GM12873 (cell line): Measurements from ENCODE around the gene EEF2K.

Experiments used
- TF ChIP-seq, protein P1 (sequence below): IDR thresholded peaks from 2 replicates; pipeline ENCODE4 v1.5.1; 2012; ENCODE audit warnings: low read depth, mild to moderate bottlenecking, moderate library complexity, low read length, control low read depth; ENCODE audit not compliant: insufficient read depth; ENCODE audit errors: missing control alignments

Gene EEF2K

DNA sequence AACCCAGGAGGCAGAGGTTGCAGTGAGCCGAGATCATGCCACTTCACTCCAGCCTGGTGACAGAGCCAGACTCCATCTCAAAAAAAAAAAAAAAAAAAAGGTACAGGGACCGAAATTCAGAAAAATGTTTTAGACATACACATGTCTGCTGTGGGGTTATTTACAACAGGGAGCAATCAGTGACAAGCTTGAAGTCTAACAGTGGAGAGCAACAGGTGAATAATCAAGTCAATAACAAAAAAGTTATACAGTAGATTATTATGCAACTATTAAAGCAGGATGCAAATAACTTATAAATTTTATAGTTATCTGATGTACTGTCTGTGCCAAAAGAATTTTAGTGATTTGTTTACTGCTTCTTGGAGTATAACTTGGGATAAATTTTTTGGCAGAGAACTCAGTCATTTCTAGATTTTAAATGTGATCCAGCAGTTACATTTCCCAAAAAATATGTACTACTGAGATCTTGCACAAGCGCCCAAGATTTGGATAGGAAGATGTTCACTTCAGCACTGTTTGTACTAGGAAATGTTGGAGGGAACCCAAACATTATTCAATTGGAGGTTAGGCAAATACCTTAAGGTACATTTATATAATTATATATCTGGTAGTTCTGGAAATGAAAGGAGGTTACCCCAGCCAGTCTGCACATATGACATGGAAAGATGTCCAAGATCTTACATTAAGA is 34.1 kb downstream of the EEF2K start:
- TF ChIP-seq, protein P1, sequence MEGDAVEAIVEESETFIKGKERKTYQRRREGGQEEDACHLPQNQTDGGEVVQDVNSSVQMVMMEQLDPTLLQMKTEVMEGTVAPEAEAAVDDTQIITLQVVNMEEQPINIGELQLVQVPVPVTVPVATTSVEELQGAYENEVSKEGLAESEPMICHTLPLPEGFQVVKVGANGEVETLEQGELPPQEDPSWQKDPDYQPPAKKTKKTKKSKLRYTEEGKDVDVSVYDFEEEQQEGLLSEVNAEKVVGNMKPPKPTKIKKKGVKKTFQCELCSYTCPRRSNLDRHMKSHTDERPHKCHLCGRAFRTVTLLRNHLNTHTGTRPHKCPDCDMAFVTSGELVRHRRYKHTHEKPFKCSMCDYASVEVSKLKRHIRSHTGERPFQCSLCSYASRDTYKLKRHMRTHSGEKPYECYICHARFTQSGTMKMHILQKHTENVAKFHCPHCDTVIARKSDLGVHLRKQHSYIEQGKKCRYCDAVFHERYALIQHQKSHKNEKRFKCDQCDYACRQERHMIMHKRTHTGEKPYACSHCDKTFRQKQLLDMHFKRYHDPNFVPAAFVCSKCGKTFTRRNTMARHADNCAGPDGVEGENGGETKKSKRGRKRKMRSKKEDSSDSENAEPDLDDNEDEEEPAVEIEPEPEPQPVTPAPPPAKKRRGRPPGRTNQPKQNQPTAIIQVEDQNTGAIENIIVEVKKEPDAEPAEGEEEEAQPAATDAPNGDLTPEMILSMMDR, result no peak

DNA sequence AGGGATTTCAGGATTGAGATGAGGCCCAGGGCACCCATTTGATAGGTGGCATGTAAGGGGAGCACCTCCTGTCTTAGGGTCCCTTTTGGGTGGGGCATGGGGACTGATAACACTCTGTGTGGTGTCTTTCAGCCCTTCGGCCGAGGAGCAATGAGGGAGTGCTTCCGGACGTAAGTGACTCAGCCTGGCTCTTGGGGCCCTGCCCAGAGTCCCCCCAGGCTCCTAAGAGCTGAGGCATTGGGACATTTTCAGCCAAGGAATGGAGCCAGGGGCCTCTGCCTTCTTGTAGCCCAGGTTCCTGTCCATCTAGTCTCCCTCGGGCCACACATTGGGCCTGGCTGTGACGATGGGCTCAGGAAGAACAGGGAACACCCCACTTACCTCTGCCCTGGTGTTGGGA is 44.4 kb downstream of the EEF2K start:
- TF ChIP-seq, protein P1, result no peak

DNA sequence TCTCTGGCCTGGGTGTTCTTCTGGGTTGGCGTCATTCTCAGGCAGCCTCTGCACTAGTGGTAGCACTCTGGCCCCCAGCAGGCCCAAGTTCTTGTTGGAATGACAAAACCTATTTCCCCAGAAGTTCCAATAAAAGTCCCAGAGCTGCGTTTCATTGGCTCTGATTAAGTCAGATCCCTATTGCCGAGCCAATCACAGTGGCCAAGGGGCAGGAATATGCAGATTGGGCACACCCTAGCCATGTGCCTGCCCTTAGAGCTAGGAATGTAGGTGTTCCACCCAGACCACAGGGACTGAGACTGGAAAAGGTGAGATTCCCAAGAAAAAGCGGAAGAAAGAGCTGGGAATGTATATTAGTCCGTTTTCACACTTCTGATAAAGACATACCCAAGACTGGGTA is 46.2 kb downstream of the EEF2K start:
- TF ChIP-seq, protein P1, result no peak

DNA sequence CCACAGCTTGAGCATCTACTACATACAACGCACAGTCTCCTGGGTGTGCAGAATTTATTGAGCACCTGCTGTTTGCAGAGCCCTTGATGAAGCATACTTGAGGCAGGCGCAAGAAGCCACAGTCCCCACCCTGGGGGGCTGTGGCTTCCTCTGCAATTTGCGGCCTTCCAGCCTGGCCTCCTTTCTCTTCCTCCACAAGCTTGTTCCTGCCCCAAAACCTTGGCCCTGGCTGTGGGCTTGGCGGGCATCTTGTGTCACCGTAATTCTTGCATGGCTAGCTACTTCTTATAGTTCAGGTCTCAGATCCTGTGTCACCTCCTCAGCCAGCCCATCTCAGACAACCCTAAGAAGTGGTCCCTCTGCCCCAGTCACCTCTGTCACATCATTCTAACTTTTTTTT is 47.2 kb downstream of the EEF2K start:
- TF ChIP-seq, protein P1, result no peak

DNA sequence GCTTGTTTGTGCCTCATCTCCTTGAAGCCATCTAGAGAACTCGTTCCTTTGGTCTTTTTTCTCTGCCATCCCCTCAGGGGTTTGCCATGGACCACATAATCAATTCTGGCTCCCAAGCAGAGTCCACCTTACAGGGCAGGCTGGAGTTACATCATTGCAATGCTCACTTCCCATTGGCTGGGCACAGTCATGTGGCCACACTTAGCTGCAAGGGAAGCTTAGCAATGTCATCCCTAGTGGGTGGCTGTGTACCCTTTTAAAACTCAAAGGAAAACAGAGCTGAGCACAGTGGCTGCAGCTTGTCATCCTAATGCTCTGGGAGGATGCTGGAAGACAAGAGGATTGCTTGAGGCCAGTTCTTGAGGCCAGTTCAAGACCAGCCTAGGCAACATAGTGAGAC is 49.3 kb downstream of the EEF2K start:
- TF ChIP-seq, protein P1, result no peak

DNA sequence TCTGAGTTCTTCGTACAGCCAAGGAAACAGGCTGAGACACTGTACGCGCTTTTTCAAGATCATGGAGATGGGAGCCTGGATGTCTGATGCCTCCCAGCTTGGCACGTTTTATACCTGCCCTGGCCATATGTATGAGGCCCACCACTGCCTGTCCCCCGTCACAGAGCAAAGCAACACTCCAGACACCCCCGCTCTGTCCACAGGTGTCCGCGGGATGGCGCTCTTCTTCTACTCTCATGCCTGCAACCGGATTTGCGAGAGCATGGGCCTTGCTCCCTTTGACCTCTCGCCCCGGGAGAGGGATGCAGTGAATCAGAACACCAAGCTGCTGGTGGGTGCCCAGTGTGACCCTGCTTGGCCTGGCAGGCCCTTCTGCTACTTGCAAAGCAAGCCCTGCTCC is 51.4 kb downstream of the EEF2K start:
- TF ChIP-seq, protein P1, result no peak

DNA sequence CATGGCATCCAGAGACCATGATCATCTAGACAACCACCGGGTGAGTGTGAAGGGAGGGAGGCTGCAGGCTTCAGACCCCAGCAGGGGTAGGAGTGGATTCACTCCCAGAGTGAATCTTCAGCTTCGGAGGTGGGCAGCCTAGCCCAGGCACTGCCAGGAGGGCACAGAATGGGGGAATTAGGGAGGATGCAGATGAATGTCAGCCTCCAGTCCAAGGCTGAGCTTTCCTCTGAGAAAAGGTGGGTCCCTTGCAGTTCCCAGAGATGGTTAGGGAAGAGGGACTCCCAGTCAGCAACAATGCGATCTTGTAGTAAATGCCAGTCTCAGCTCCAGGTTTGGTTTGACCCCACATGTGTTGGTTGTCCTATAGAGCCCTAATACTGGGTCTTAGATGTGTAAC is 54.4 kb downstream of the EEF2K start:
- TF ChIP-seq, protein P1, result no peak

DNA sequence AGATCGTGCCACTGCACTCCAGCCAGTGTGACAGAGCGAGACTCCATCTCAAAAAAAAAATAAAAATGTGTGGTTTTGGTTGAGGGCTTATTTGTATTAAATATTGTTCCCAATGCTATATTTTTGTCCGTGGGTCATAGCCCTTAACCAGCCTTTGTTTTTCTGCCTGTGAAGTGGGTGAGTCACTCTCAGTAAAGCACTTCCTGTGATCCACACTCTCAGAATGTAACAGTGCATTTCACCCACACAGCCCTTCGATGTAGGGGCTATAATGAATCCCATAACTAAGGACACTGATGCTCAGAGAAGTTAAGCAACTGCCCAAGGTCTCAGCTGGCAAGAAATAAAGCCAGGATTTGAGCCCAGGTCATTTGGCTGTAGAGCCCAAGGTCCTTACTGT is 56.4 kb downstream of the EEF2K start:
- TF ChIP-seq, protein P1, result no peak
